Measurements from ENCODE around the gene FAM227B. TPM values are rescaled to one million over a fixed set of nuclear protein-coding genes. Genes with fewer than 3 reads are reported as not detected.

The FAM227B gene
- total RNA-seq, 1 donor from 2014 or later = 19.4 TPM

- intact Hi-C loops (cut with DNase I) = no loop called here
- ATAC-seq (ENCODE audit: poor library complexity) (no peak), DNase-seq (no peak)
Measured at GRCh38 chr15:49466119-49466518, 154.5 kb downstream of the FAM227B start.

GRCh38 chr15:49464522-49464921 is 156.1 kb downstream of the FAM227B start:
- intact Hi-C loops (cut with DNase I) = no loop called here
- DNase-seq = no peak
- ATAC-seq (ENCODE audit: poor library complexity) = no peak

- intact Hi-C loops (cut with DNase I) = no loop called here
- ATAC-seq (ENCODE audit: poor library complexity) (peak; percentile 47), DNase-seq (no peak)
Measured at GRCh38 chr15:49462232-49462844, 158.3 kb downstream of the FAM227B start.

- no peak for DNase-seq
- intact Hi-C loops (cut with DNase I) = no loop called here
- no peak for ATAC-seq (ENCODE audit: poor library complexity)
Measured at GRCh38 chr15:49460411-49460941, 160.1 kb downstream of the FAM227B start.

- DNase-seq (no peak), ATAC-seq (ENCODE audit: poor library complexity) (no peak)
- intact Hi-C loops (cut with DNase I) = no loop called here
Measured at GRCh38 chr15:49458145-49458544, 162.5 kb downstream of the FAM227B start.

- DNase-seq (no peak), ATAC-seq (ENCODE audit: poor library complexity) (no peak)
- intact Hi-C loops (cut with DNase I) = no loop called here
Measured at GRCh38 chr15:49456166-49456565, 164.5 kb downstream of the FAM227B start.

GRCh38 chr15:49452595-49452994 is 168.0 kb downstream of the FAM227B start:
- DNase-seq (no peak), ATAC-seq (ENCODE audit: poor library complexity) (no peak)
- intact Hi-C loops (cut with DNase I) = no loop called here

GRCh38 chr15:49441816-49442215 is 178.8 kb downstream of the FAM227B start:
- intact Hi-C loops (cut with DNase I) = no loop called here
- DNase-seq (no peak), ATAC-seq (ENCODE audit: poor library complexity) (no peak)

- ATAC-seq (ENCODE audit: poor library complexity) (no peak), DNase-seq (no peak)
- intact Hi-C loops (cut with DNase I) = no loop called here
Measured at GRCh38 chr15:49441356-49441755, 179.3 kb downstream of the FAM227B start.

- no peak for DNase-seq
- intact Hi-C loops (cut with DNase I) = no loop called here
- peak; percentile 8 for ATAC-seq (ENCODE audit: poor library complexity)
Measured at GRCh38 chr15:49439678-49440395, 180.8 kb downstream of the FAM227B start.

- intact Hi-C loops (cut with DNase I) = no loop called here
- ATAC-seq (ENCODE audit: poor library complexity) = peak; percentile 91
- DNase-seq = peak; percentile 52
Measured at GRCh38 chr15:49438962-49439631, 181.5 kb downstream of the FAM227B start.

GRCh38 chr15:49436751-49437150 is 183.9 kb downstream of the FAM227B start:
- ATAC-seq (ENCODE audit: poor library complexity) (no peak), DNase-seq (no peak)
- intact Hi-C loops (cut with DNase I) = no loop called here

- ATAC-seq (ENCODE audit: poor library complexity) (no peak), DNase-seq (no peak)
- intact Hi-C loops (cut with DNase I) = no loop called here
Measured at GRCh38 chr15:49435174-49435573, 185.4 kb downstream of the FAM227B start.

GRCh38 chr15:49430046-49430445 is 190.6 kb downstream of the FAM227B start:
- intact Hi-C loops (cut with DNase I) = no loop called here
- ATAC-seq (ENCODE audit: poor library complexity) (peak; percentile 54), DNase-seq (no peak)

- intact Hi-C loops (cut with DNase I) = loop anchor here (10.0 kb wide), 1 partner anchor 574 kb away; no protein-coding TSS in a partner anchor
- ATAC-seq (ENCODE audit: poor library complexity) (peak; percentile 90), DNase-seq (peak; percentile 61)
Measured at GRCh38 chr15:49428409-49429095, 192.1 kb downstream of the FAM227B start.

- DNase-seq = no peak
- intact Hi-C loops (cut with DNase I) = loop anchor here (10.0 kb wide), 1 partner anchor 573 kb away; no protein-coding TSS in a partner anchor
Measured at GRCh38 chr15:49427372-49427771, 193.2 kb downstream of the FAM227B start.

GRCh38 chr15:49424954-49425353 is 195.7 kb downstream of the FAM227B start:
- intact Hi-C loops (cut with DNase I) = loop anchor here (5.0 to 10.0 kb wide), 2 partner anchors 193 to 570 kb away; no protein-coding TSS in a partner anchor
- ATAC-seq (ENCODE audit: poor library complexity) (no peak), DNase-seq (no peak)

More at GRCh38 chr15:49427372-49427771, 193.2 kb downstream of the FAM227B start:
- no peak for ATAC-seq (ENCODE audit: poor library complexity)

- peak; percentile 20 for ATAC-seq (ENCODE audit: poor library complexity)
- intact Hi-C loops (cut with DNase I) = loop anchor here (5.0 to 10.0 kb wide), 2 partner anchors 192 to 569 kb away; no protein-coding TSS in a partner anchor
Measured at GRCh38 chr15:49423901-49424550, 196.6 kb downstream of the FAM227B start.

More at GRCh38 chr15:49423901-49424550, 196.6 kb downstream of the FAM227B start:
- DNase-seq = no peak

Measured in Right ventricle myocardium superior (tissue), 1 donor.